ENCODE measurements around the gene TNIK.

TNIK gene

DNA sequence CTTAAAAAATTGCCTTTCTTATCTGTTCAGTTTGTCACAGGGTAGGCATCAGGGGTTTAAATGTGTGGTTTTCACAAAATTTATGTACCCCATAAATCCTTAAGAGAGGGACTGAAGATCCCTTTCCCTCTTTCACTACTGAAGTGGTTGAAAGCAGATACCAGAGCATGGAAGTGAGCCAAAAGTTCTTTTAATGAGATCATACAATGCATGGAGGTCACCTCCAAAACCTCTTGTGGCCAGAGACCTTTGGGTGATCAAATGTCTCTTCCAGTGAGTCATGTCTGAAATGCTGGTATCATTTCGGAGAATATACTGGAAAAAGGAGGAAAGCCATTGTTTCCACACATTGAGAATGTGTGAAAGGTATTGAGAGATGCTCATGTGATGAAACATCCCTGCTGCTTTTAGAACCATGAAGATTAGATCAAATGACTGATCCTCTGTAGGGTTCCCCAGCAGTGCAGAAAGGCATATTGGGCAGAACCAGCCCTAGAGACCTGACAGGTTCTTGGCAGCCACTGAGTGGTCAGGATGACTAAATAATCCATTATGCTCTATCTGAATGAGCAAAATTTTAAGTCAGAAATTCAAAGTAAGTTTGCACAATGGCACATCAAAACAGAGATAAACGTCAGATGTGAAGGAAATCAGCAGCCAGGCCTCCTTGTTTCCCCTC is 267.9 kb downstream of the TNIK start:
- no peak for DNase-seq (ENCODE audit: low spot score)
- TF ChIP-seq, protein P1, sequence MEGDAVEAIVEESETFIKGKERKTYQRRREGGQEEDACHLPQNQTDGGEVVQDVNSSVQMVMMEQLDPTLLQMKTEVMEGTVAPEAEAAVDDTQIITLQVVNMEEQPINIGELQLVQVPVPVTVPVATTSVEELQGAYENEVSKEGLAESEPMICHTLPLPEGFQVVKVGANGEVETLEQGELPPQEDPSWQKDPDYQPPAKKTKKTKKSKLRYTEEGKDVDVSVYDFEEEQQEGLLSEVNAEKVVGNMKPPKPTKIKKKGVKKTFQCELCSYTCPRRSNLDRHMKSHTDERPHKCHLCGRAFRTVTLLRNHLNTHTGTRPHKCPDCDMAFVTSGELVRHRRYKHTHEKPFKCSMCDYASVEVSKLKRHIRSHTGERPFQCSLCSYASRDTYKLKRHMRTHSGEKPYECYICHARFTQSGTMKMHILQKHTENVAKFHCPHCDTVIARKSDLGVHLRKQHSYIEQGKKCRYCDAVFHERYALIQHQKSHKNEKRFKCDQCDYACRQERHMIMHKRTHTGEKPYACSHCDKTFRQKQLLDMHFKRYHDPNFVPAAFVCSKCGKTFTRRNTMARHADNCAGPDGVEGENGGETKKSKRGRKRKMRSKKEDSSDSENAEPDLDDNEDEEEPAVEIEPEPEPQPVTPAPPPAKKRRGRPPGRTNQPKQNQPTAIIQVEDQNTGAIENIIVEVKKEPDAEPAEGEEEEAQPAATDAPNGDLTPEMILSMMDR (IDR thresholded peaks at IDR 0.05; ENCODE audit: extremely low read depth, insufficient read depth, missing control alignments) = no peak
- in situ Hi-C loops (cut with MboI; ENCODE audit: low pct_unique_long_range_greater_than_20kb, low sequenced_read_pairs, unreplicated experiment) = no loop called here

DNA sequence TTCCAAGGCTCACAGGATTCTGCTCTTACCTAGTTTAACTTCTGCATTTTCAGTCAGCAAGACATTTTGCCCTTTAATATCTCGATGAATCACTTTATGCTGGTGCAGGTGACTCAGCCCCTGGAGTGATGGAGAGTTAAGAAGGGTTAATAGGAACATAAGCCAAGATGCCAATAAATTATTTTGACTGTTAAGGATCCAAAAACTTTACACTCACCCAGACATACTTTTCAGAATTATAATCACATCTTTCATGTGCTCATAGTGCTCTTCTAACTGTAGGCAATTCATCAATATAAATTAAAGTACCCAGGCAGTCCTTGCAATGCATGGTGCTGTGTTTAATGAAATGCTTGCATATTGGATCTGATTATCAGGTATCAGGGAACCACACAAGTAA is 269.5 kb downstream of the TNIK start:
- in situ Hi-C loops (cut with MboI; ENCODE audit: low pct_unique_long_range_greater_than_20kb, low sequenced_read_pairs, unreplicated experiment) = no loop called here
- no peak for DNase-seq (ENCODE audit: low spot score)
- TF ChIP-seq, protein P1 (IDR thresholded peaks at IDR 0.05; ENCODE audit: extremely low read depth, insufficient read depth, missing control alignments) = no peak

DNA sequence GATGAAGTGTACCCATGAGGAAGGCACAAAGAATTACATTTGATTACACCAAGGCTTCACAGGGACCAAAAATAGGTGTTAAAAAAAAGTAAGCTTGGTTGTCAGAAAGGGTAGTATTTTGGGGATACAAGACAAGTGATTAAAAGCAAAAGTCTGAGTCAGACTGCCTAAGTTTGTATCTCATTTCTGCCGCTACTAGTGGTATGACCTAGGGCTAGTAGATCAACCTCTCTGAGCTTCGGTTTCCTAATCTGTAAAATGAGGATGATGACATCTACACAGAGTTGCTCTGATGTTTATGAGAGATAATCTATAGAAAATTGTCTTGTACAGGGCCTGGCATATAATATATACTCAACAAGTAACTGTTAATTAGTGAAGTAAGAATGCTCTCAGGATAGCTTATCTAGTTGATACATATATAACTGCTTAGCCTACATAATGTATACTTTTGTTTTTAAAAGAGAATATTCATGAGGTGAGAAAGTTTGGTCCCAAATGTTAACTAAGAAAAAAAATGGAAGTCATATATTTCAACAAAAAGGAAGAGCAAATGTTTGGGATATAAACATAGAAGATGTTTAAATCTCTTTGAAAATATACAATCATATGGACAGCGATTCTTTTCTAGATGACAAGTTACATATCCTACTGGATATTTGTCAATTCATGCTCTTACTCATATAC is 270.7 kb downstream of the TNIK start:
- in situ Hi-C loops (cut with MboI; ENCODE audit: low pct_unique_long_range_greater_than_20kb, low sequenced_read_pairs, unreplicated experiment) = no loop called here
- peak; percentile 17 for DNase-seq (ENCODE audit: low spot score)
- TF ChIP-seq, protein P1 (IDR thresholded peaks at IDR 0.05; ENCODE audit: extremely low read depth, insufficient read depth, missing control alignments) = no peak

DNA sequence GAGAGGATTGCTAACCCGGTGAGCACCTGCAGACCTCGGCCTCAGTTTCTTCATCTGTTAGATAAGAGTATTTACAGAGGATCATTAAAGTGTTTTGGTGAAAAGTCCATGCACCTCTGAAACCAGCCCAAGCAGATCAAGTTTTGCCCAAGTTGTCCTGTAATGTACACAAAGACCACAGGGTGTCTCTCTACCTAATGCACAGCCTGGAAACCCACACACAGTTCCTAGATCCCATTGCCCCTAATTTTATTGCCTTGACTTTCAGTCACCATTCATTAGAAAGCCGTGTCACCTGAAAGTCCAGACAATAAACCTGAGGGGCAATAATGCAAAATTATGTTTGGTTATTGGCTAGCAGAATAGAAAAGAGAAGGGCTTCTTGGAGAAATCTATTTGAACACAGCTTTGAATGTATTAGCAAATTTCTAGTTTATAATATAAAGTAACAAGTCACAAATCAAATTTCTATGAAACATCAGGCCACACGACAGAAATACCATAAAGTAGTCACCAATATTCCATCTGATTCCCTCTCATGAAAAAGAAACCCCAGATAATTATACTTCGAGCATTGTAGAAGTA is 272.4 kb downstream of the TNIK start:
- peak; percentile 26 for DNase-seq (ENCODE audit: low spot score)
- in situ Hi-C loops (cut with MboI; ENCODE audit: low pct_unique_long_range_greater_than_20kb, low sequenced_read_pairs, unreplicated experiment) = no loop called here
- TF ChIP-seq, protein P1 (IDR thresholded peaks at IDR 0.05; ENCODE audit: extremely low read depth, insufficient read depth, missing control alignments) = peak; percentile 68

DNA sequence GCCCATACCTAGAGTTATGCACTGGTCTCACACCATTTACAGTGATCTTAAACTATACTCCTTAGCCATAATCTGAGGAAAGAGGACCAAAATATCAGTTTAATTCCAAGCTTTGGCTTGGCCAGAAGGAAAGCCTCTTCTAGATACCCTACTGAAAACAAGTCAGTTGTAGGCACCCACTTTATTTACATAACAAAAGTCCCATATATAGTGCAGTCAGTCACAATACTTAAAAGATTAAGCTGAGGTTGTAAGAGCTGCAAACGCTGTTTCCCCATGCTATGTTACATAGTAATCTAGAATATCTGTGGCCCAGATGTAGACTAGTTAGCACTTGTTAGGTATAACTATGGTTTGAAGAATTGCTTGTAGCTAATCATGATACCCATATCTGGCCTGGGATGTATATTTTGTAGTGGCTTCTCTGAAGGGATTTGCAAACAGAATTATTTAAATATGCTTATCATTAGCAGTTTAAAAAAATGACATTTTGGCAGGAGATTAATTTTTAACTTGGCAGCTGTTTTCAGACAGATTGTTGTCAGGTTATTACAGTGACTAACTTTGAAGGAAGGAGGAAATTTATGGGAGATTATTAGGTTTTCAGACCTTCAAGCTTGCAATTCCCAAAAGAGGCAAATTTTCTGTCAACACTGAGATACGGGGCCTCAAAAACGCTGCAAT is 273.2 kb downstream of the TNIK start:
- TF ChIP-seq, protein P1 (IDR thresholded peaks at IDR 0.05; ENCODE audit: extremely low read depth, insufficient read depth, missing control alignments) = no peak
- DNase-seq (ENCODE audit: low spot score) = no peak
- in situ Hi-C loops (cut with MboI; ENCODE audit: low pct_unique_long_range_greater_than_20kb, low sequenced_read_pairs, unreplicated experiment) = no loop called here

DNA sequence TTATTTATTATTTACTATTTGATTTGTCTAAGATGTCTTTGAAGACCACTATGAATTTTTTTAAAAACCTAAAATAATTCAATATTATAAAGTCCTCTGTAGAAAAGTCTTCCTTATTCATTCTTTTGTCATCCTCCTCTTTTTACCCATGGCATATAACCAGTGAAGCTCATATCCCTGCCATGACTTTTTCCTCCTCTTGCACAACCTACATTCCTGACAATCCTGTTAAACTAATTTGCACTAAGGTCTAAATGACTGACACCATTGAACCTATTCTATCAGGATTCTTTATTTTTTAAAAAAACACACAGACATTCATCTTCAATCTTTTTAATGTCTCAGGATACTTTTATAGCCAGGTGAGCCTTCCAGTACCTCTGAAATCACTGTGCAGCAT is 273.8 kb downstream of the TNIK start:
- TF ChIP-seq, protein P1 (IDR thresholded peaks at IDR 0.05; ENCODE audit: extremely low read depth, insufficient read depth, missing control alignments) = no peak
- in situ Hi-C loops (cut with MboI; ENCODE audit: low pct_unique_long_range_greater_than_20kb, low sequenced_read_pairs, unreplicated experiment) = no loop called here
- DNase-seq (ENCODE audit: low spot score) = no peak
